ENCODE results near the gene SDHAF4. TPM values are rescaled to one million over a fixed set of nuclear protein-coding genes. Genes with fewer than 3 reads are reported as not detected.

SDHAF4 gene
- total RNA-seq, 1 donor from 2014 or later, result 98.2 TPM

DNA sequence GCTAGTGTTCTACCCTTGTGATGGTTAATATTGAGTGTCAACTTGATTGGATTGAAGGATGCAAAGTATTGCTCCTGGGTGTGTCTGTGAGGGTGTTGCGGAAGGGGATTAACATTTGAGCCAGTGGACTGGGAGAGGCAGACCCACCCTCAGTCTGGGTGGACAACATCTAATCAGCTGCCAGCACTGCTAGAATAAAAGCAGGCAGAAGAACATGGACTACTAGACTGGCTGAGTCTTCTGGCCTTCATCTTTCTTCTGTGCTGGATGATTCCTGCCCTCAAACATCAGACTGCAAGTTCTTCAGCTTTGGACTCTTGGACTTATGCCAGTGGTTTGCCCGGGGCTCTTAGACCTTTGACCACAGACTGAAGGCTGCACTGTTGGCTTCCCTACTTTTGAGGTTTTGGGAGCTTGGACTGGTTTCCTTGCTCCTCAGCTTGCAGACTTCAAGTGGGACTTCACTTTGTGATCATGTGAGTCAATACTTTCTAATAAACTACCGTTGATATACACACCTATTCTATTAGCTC lies 50.1 kb downstream of the SDHAF4 start:
- Histone ChIP-seq H3K27ac (no peak overlapping the region), H3K9me3 (ENCODE audit: low read depth) (no peaks in the 10 kb centered on the region), H2AFZ (replicated peaks) (no peak overlapping the region), H3K4me3 (no peak overlapping the region), H3K9ac (no peak overlapping the region), H3K79me2 (ENCODE audit: low read depth) (no peaks in the 10 kb centered on the region), H3K36me3 (no peaks in the 10 kb centered on the region), H4K20me1 (ENCODE audit: low read depth) (no peaks in the 10 kb centered on the region), H3K27me3 (no peaks in the 10 kb centered on the region), H3K4me2 (no peak overlapping the region), H3K4me1 (no peaks in the 10 kb centered on the region), H3F3A (ENCODE audit: low read depth) (no peaks in the 10 kb centered on the region)
- no peak overlapping the region for H3K27ac Mint-ChIP-seq
- TF ChIP-seq, protein P1, sequence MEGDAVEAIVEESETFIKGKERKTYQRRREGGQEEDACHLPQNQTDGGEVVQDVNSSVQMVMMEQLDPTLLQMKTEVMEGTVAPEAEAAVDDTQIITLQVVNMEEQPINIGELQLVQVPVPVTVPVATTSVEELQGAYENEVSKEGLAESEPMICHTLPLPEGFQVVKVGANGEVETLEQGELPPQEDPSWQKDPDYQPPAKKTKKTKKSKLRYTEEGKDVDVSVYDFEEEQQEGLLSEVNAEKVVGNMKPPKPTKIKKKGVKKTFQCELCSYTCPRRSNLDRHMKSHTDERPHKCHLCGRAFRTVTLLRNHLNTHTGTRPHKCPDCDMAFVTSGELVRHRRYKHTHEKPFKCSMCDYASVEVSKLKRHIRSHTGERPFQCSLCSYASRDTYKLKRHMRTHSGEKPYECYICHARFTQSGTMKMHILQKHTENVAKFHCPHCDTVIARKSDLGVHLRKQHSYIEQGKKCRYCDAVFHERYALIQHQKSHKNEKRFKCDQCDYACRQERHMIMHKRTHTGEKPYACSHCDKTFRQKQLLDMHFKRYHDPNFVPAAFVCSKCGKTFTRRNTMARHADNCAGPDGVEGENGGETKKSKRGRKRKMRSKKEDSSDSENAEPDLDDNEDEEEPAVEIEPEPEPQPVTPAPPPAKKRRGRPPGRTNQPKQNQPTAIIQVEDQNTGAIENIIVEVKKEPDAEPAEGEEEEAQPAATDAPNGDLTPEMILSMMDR (IDR thresholded peaks at IDR 0.05), result no peak
- TF ChIP-seq EZH2phosphoT487 (IDR thresholded peaks at IDR 0.05) (no peak), EZH2 (IDR thresholded peaks at IDR 0.05) (no peak)
- H3K4me1 Mint-ChIP-seq, result no peaks in the 10 kb centered on the region
- H3K4me3 Mint-ChIP-seq, result no peak overlapping the region
- peaks cover 2% of the 10 kb centered on the region for H3K27me3 Mint-ChIP-seq (ENCODE audit: insufficient read depth, low read depth)
- no peaks in the 10 kb centered on the region for H3K9me3 Mint-ChIP-seq
- no peaks in the 10 kb centered on the region for H3K36me3 Mint-ChIP-seq
- DNase-seq (ENCODE audit: low spot score), result no peak

DNA sequence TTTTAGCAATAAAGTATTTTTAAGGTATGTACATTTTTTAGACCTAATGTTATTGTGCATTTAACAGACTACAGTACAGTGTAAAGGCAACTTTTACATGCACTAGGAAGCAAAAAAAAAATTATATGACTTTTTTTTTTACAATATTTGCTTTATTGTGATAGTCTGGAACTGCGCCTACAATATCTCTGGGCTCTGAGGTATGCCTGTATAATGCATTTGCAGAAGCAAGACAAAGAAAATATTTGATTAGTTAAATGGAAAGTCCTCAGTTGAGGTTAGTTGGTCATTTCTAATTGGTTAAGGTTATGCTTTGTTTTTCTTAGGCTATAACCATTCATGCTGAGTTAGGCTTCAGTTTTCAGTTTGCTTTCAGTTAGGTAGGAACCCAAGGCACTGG lies 54.0 kb downstream of the SDHAF4 start:
- DNase-seq (ENCODE audit: low spot score), result no peak
- H3K27ac Mint-ChIP-seq, result no peak overlapping the region
- H3K79me2 ChIP-seq (ENCODE audit: low read depth), result no peaks in the 10 kb centered on the region
- H3K27ac ChIP-seq, result no peak overlapping the region
- H2AFZ ChIP-seq (replicated peaks), result no peak overlapping the region
- no peaks in the 10 kb centered on the region for H3F3A ChIP-seq (ENCODE audit: low read depth)
- H3K36me3 ChIP-seq, result no peaks in the 10 kb centered on the region
- no peaks in the 10 kb centered on the region for H3K27me3 Mint-ChIP-seq (ENCODE audit: insufficient read depth, low read depth)
- no peaks in the 10 kb centered on the region for H3K36me3 Mint-ChIP-seq
- no peak overlapping the region for H3K9ac ChIP-seq
- no peak overlapping the region for H3K4me3 Mint-ChIP-seq
- no peaks in the 10 kb centered on the region for H3K4me1 ChIP-seq
- H4K20me1 ChIP-seq (ENCODE audit: low read depth), result no peaks in the 10 kb centered on the region
- H3K27me3 ChIP-seq, result no peaks in the 10 kb centered on the region
- H3K9me3 Mint-ChIP-seq, result no peaks in the 10 kb centered on the region
- H3K4me3 ChIP-seq, result no peak overlapping the region
- H3K9me3 ChIP-seq (ENCODE audit: low read depth), result no peaks in the 10 kb centered on the region
- no peaks in the 10 kb centered on the region for H3K4me1 Mint-ChIP-seq
- H3K4me2 ChIP-seq, result no peak overlapping the region
- TF ChIP-seq EZH2phosphoT487 (IDR thresholded peaks at IDR 0.05) (no peak), EZH2 (IDR thresholded peaks at IDR 0.05) (no peak)
- TF ChIP-seq, protein P1 (IDR thresholded peaks at IDR 0.05), result no peak

DNA sequence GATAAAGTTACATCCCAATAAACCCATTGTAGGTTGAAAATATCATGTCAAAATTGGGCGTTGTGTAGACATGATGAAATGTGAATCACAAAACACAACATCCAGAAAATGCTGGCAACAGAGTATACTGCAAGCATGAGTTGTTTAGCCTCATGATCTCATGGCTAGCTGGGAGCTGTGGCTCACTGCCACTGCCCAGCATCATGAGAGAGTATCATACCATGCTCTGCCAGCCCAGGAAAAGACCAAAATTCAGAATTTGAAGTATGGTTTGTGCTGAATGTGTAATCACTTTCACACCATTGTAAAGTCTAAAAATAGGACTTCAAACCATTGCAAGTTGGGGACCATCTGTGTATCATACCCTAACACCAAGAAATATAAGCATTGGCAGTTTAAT lies 55.7 kb downstream of the SDHAF4 start:
- Histone ChIP-seq H3K27ac (no peak overlapping the region), H3K4me2 (no peak overlapping the region), H3K9ac (no peak overlapping the region), H3K9me3 (ENCODE audit: low read depth) (no peaks in the 10 kb centered on the region), H2AFZ (replicated peaks) (no peak overlapping the region), H3K36me3 (no peaks in the 10 kb centered on the region), H3F3A (ENCODE audit: low read depth) (no peaks in the 10 kb centered on the region), H3K27me3 (no peaks in the 10 kb centered on the region), H3K79me2 (ENCODE audit: low read depth) (no peaks in the 10 kb centered on the region), H3K4me3 (no peak overlapping the region), H3K4me1 (no peaks in the 10 kb centered on the region), H4K20me1 (ENCODE audit: low read depth) (no peaks in the 10 kb centered on the region)
- no peak overlapping the region for H3K4me3 Mint-ChIP-seq
- no peaks in the 10 kb centered on the region for H3K36me3 Mint-ChIP-seq
- DNase-seq (ENCODE audit: low spot score), result no peak
- TF ChIP-seq, protein P1 (IDR thresholded peaks at IDR 0.05), result no peak
- TF ChIP-seq EZH2phosphoT487 (IDR thresholded peaks at IDR 0.05) (no peak), EZH2 (IDR thresholded peaks at IDR 0.05) (no peak)
- H3K4me1 Mint-ChIP-seq, result no peaks in the 10 kb centered on the region
- no peaks in the 10 kb centered on the region for H3K27me3 Mint-ChIP-seq (ENCODE audit: insufficient read depth, low read depth)
- peaks cover 2% of the 10 kb centered on the region for H3K9me3 Mint-ChIP-seq
- no peak overlapping the region for H3K27ac Mint-ChIP-seq

Data from neural progenitor cell (in vitro differentiated cells).